GM12878 (cell line): ENCODE measurements around the gene ADSL. TPM values are rescaled to one million over a fixed set of nuclear protein-coding genes. Genes with fewer than 3 reads are reported as not detected.
A peak's percentile ranks its signal among the peaks of the same experiment; 100 is the strongest.

Experiments used
- BRCA1 ChIP-seq: IDR thresholded peaks from 2 replicates; pipeline ENCODE4 v1.6.1; 2011; ENCODE audit warnings: low read depth, low read length, improper control_type of control experiment
- IKZF1 ChIP-seq: fragments of 450-650 bp; conservative IDR thresholded peaks from 2 replicates; pipeline ENCODE4 v1.6.1; 2017; ENCODE audit warnings: antibody characterized with exemption, mild to moderate bottlenecking
- JUNB ChIP-seq: IDR thresholded peaks from 2 replicates; pipeline ENCODE4 v1.6.1; 2016; ENCODE audit warnings: antibody characterized with exemption, mild to moderate bottlenecking
- MYC ChIP-seq: IDR thresholded peaks from 2 replicates; pipeline ENCODE4 v1.6.1; 2011; ENCODE audit warnings: mild to moderate bottlenecking, low read length, moderate library complexity, inconsistent platforms; ENCODE audit not compliant: insufficient read depth, insufficient replicate concordance, insufficient read length, severe bottlenecking
- NBN ChIP-seq: fragments of 450-650 bp; IDR thresholded peaks from 2 replicates; pipeline ENCODE4 v1.6.1; 2016
- POU2F2 ChIP-seq: IDR thresholded peaks from 3 replicates; pipeline ENCODE4 v1.6.1; 2011; ENCODE audit warnings: low read depth, mild to moderate bottlenecking, low read length, borderline replicate concordance
- RAD21 ChIP-seq: IDR thresholded peaks from 2 replicates; pipeline ENCODE4 v1.6.1; 2011; ENCODE audit warnings: mild to moderate bottlenecking, low read depth, low read length, moderate library complexity; ENCODE audit not compliant: insufficient read depth
- TAF1 ChIP-seq: IDR thresholded peaks from 2 replicates; pipeline ENCODE4 v1.6.1; 2011; ENCODE audit warnings: mild to moderate bottlenecking, low read depth, low read length, borderline replicate concordance
- TBL1XR1 ChIP-seq: IDR thresholded peaks from 2 replicates; pipeline ENCODE4 v1.6.1; 2012; ENCODE audit warnings: low read depth, low read length, improper control_type of control experiment
- YBX1 ChIP-seq: fragments of 450-650 bp; IDR thresholded peaks from 2 replicates; pipeline ENCODE4 v1.6.1; 2016; ENCODE audit warnings: antibody characterized with exemption
- ZNF24 ChIP-seq: fragments of 450-650 bp; IDR thresholded peaks from 2 replicates; pipeline ENCODE4 v1.6.1; 2017; ENCODE audit warnings: antibody characterized with exemption, mild to moderate bottlenecking
- ZSCAN29 ChIP-seq: fragments of 450-650 bp; IDR thresholded peaks from 2 replicates; pipeline ENCODE4 v1.6.1; 2017; ENCODE audit warnings: mild to moderate bottlenecking, moderate library complexity
- ZZZ3 ChIP-seq: IDR thresholded peaks from 2 replicates; pipeline ENCODE4 v1.6.1; 2011; ENCODE audit warnings: low read depth; ENCODE audit not compliant: control insufficient read depth, insufficient read length
- polyA plus RNA-seq, 11 experiments: library from polyadenylated mRNA; depleted of rRNA in 4 of 11; unstranded in 6 of 11; stranded (reverse) in 5 of 11; fragments of >200 nt; fragmentation: Nextera tagmentation in 4 of 11; fragmentation: Illumina TruSeq in 1 of 11; extraction: Ambion mirVana in 4 of 11; extraction: Trizol in 1 of 11; gene quantifications; 1 replicate in 1 of 11; 2 replicates in 10 of 11; pipeline versions ENCODE4 v1.2.1 to v1.2.3, GENCODE V29; 2011 to 2016; ENCODE audit warnings: inconsistent platforms in 2 of 11, missing spikeins in 2 of 11, low read depth in 1 of 11
- total RNA-seq, 4 experiments: library from RNA; depleted of rRNA in 3 of 4; stranded (reverse); fragments of >200 nt in 3 of 4; fragmentation: Illumina TruSeq in 1 of 4; extraction: Trizol in 1 of 4; gene quantifications; 2 replicates each; pipeline versions ENCODE4 v1.2.1 to v1.2.3, GENCODE V29; 2013 to 2021
- TF ChIP-seq, protein P1 (sequence below): fragments of 450-650 bp; IDR thresholded peaks from 2 replicates; pipeline ENCODE4 v1.6.1; 2017; ENCODE audit warnings: mild to moderate bottlenecking, moderate library complexity
- TF ChIP-seq, protein P2 (sequence below): IDR thresholded peaks from 2 replicates; pipeline ENCODE4 v1.6.1; 2012; ENCODE audit warnings: low read length, inconsistent platforms
- TF ChIP-seq, protein P3 (sequence below): fragments of 450-650 bp; IDR thresholded peaks from 2 replicates; pipeline ENCODE4 v1.6.1; 2016; ENCODE audit warnings: mild to moderate bottlenecking
- TF ChIP-seq, protein P4 (sequence below): fragments of 450-650 bp; IDR thresholded peaks from 2 replicates; pipeline ENCODE4 v1.6.1; 2014; ENCODE audit warnings: mild to moderate bottlenecking
- TF ChIP-seq, protein P5 (sequence below): fragments of 150-350 bp; IDR thresholded peaks from 2 replicates; pipeline ENCODE4 v1.6.1; 2016; ENCODE audit warnings: low read depth, low read length
- TF ChIP-seq, protein P6 (sequence below): IDR thresholded peaks from 2 replicates; pipeline ENCODE4 v1.6.1; 2011; ENCODE audit warnings: mild to moderate bottlenecking, low read depth, low read length, moderate library complexity; ENCODE audit not compliant: insufficient replicate concordance

The ADSL gene
- total and polyA plus RNA-seq, 10 of the 15 experiments (the other 5 are each of a cell fraction or from before 2014, with no cell fraction given): 126 to 313 (median 143) TPM

DNA sequence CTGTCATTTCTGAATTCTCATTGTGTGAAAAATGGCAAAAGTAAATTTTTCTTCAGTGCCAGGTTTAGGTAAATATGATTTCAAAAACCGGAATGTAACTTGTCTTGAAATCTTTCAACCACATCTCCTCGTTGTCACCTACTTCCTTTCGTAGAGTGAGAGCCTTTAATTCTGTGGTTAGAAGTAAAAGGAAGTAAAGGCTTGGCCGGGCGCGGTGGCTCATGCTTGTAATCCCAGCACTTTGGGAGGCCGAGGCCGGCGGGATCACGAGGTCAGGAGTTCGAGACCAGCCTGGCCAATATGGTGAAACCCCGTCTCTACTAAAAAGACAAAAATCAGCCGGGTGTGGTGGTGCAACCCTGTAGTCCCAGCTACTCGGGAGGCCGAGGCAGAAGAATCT lies 53.9 kb downstream of the ADSL start (continued):
- TF ChIP-seq, protein P1, sequence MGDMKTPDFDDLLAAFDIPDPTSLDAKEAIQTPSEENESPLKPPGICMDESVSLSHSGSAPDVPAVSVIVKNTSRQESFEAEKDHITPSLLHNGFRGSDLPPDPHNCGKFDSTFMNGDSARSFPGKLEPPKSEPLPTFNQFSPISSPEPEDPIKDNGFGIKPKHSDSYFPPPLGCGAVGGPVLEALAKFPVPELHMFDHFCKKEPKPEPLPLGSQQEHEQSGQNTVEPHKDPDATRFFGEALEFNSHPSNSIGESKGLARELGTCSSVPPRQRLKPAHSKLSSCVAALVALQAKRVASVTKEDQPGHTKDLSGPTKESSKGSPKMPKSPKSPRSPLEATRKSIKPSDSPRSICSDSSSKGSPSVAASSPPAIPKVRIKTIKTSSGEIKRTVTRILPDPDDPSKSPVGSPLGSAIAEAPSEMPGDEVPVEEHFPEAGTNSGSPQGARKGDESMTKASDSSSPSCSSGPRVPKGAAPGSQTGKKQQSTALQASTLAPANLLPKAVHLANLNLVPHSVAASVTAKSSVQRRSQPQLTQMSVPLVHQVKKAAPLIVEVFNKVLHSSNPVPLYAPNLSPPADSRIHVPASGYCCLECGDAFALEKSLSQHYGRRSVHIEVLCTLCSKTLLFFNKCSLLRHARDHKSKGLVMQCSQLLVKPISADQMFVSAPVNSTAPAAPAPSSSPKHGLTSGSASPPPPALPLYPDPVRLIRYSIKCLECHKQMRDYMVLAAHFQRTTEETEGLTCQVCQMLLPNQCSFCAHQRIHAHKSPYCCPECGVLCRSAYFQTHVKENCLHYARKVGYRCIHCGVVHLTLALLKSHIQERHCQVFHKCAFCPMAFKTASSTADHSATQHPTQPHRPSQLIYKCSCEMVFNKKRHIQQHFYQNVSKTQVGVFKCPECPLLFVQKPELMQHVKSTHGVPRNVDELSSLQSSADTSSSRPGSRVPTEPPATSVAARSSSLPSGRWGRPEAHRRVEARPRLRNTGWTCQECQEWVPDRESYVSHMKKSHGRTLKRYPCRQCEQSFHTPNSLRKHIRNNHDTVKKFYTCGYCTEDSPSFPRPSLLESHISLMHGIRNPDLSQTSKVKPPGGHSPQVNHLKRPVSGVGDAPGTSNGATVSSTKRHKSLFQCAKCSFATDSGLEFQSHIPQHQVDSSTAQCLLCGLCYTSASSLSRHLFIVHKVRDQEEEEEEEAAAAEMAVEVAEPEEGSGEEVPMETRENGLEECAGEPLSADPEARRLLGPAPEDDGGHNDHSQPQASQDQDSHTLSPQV: no peak
- no peak for TF ChIP-seq ZSCAN29
- no peak for TF ChIP-seq YBX1
- TF ChIP-seq, protein P2, sequence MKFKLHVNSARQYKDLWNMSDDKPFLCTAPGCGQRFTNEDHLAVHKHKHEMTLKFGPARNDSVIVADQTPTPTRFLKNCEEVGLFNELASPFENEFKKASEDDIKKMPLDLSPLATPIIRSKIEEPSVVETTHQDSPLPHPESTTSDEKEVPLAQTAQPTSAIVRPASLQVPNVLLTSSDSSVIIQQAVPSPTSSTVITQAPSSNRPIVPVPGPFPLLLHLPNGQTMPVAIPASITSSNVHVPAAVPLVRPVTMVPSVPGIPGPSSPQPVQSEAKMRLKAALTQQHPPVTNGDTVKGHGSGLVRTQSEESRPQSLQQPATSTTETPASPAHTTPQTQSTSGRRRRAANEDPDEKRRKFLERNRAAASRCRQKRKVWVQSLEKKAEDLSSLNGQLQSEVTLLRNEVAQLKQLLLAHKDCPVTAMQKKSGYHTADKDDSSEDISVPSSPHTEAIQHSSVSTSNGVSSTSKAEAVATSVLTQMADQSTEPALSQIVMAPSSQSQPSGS: no peak; the same call in 1 of the 2 replicates
- TF ChIP-seq IKZF1: peak; percentile 76
- TF ChIP-seq BRCA1: no peak
- TF ChIP-seq ZNF24: no peak
- TF ChIP-seq JUNB: no peak
- TF ChIP-seq TBL1XR1: no peak
- TF ChIP-seq, protein P3, sequence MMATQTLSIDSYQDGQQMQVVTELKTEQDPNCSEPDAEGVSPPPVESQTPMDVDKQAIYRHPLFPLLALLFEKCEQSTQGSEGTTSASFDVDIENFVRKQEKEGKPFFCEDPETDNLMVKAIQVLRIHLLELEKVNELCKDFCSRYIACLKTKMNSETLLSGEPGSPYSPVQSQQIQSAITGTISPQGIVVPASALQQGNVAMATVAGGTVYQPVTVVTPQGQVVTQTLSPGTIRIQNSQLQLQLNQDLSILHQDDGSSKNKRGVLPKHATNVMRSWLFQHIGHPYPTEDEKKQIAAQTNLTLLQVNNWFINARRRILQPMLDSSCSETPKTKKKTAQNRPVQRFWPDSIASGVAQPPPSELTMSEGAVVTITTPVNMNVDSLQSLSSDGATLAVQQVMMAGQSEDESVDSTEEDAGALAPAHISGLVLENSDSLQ: peak; percentile 8; the same call in 1 of the 2 replicates
- TF ChIP-seq, protein P4, sequence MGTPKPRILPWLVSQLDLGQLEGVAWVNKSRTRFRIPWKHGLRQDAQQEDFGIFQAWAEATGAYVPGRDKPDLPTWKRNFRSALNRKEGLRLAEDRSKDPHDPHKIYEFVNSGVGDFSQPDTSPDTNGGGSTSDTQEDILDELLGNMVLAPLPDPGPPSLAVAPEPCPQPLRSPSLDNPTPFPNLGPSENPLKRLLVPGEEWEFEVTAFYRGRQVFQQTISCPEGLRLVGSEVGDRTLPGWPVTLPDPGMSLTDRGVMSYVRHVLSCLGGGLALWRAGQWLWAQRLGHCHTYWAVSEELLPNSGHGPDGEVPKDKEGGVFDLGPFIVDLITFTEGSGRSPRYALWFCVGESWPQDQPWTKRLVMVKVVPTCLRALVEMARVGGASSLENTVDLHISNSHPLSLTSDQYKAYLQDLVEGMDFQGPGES: no peak
- TF ChIP-seq, protein P5, sequence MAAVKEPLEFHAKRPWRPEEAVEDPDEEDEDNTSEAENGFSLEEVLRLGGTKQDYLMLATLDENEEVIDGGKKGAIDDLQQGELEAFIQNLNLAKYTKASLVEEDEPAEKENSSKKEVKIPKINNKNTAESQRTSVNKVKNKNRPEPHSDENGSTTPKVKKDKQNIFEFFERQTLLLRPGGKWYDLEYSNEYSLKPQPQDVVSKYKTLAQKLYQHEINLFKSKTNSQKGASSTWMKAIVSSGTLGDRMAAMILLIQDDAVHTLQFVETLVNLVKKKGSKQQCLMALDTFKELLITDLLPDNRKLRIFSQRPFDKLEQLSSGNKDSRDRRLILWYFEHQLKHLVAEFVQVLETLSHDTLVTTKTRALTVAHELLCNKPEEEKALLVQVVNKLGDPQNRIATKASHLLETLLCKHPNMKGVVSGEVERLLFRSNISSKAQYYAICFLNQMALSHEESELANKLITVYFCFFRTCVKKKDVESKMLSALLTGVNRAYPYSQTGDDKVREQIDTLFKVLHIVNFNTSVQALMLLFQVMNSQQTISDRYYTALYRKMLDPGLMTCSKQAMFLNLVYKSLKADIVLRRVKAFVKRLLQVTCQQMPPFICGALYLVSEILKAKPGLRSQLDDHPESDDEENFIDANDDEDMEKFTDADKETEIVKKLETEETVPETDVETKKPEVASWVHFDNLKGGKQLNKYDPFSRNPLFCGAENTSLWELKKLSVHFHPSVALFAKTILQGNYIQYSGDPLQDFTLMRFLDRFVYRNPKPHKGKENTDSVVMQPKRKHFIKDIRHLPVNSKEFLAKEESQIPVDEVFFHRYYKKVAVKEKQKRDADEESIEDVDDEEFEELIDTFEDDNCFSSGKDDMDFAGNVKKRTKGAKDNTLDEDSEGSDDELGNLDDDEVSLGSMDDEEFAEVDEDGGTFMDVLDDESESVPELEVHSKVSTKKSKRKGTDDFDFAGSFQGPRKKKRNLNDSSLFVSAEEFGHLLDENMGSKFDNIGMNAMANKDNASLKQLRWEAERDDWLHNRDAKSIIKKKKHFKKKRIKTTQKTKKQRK: no peak
- 0 out of 3 replicates have a peak, but pooled peaks have one; percentile 18 for TF ChIP-seq POU2F2
- TF ChIP-seq TAF1: no peak
- no peak for TF ChIP-seq RAD21
- TF ChIP-seq, protein P6, sequence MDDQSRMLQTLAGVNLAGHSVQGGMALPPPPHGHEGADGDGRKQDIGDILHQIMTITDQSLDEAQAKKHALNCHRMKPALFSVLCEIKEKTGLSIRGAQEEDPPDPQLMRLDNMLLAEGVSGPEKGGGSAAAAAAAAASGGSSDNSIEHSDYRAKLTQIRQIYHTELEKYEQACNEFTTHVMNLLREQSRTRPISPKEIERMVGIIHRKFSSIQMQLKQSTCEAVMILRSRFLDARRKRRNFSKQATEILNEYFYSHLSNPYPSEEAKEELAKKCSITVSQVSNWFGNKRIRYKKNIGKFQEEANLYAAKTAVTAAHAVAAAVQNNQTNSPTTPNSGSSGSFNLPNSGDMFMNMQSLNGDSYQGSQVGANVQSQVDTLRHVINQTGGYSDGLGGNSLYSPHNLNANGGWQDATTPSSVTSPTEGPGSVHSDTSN: no peak
- peak; percentile 59; the same call in 1 of the 2 replicates for TF ChIP-seq NBN
- no peak for TF ChIP-seq ZZZ3
- no peak for TF ChIP-seq MYC
